SW480 (cell line): ENCODE measurements around the gene SELENOS.

ENCODE experiments used
- DNase-seq: peaks from one replicate; pipeline ENCODE4 v3.0.0-alpha.2; 2016; ENCODE audit warnings: low spot score

The SELENOS gene, protein sequence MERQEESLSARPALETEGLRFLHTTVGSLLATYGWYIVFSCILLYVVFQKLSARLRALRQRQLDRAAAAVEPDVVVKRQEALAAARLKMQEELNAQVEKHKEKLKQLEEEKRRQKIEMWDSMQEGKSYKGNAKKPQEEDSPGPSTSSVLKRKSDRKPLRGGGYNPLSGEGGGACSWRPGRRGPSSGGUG

GRCh38 chr15:101277038-101277822, at the start of gene SELENOS:
SELENOS (minus strand) TSS chr15:101277485; CDS start chr15:101277417, 68 bp downstream.
- peak; percentile 85 for DNase-seq

- DNase-seq: no peak
Observed at GRCh38 chr15:101326462-101327146, 49.3 kb upstream of the SELENOS start.

- no peak for DNase-seq
Observed at GRCh38 chr15:101326026-101326315, 48.7 kb upstream of the SELENOS start.

- no peak for DNase-seq
Observed at GRCh38 chr15:101325263-101326025, 48.2 kb upstream of the SELENOS start.

- DNase-seq: peak; percentile 65
Observed at GRCh38 chr15:101324524-101325177, 47.4 kb upstream of the SELENOS start.

GRCh38 chr15:101323793-101324523, 46.7 kb upstream of the SELENOS start:
- DNase-seq: peak; percentile 89

DNA sequence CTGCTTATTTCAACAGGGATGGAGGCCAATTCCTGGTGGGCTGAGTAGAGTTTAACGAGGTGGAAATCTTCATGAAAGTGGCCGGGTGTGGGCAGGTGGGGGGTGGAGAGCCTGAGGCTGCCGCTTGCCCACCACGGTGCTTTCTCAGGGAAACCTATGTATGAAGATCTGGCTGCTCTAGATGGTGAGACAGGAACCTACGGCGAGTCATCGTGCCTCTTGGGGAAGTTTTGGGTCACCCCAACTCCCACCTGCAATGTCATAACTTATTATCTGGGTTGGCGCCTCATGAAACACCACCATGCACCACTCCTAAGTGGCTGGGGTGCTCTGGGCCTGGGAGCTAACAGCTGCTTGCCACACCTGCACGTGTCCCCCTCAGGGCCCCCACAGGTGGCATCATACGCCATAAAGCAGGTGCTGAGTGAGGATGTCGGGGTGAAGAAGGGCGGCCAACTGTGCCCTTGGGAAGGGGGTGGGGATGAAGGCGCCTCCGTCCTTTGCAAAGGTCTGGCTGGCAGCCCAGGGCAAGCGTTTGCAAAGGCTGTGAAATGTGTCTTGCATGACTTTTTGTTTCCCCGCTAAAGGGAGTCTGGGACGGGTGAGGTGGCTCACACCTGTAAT, 45.7 kb upstream of the SELENOS start:
- no peak for DNase-seq

GRCh38 chr15:101322016-101322695, 44.9 kb upstream of the SELENOS start:
- no peak for DNase-seq

DNA sequence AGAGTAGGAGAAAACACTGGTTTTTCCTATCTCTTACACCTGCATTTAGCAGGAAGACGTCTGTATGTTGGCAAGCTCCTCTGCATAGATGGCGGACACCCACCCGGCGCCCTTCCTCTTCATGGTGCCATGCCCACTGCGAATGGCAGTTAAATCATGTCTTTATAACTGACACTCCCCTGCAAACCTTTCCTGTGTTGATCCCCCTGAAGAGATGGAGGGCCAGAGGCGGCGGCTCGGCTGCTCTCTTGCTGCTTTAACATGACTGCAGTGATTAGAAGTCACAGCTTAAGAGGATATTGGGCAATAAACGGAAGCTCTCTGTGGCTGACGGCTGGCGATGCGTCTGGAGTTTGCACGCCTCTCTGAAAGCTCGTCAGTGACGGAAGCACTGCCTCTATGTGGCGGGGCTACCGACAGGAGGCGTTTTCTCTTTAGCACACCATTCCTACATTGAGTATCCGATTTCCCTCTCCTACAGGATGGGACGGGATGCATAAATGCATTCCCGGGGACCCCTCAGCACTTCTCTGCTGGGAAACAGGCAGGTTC, 43.3 kb upstream of the SELENOS start:
- DNase-seq: peak; percentile 72

- no peak for DNase-seq
Observed at GRCh38 chr15:101318839-101319238, 41.6 kb upstream of the SELENOS start.

- DNase-seq: no peak
Observed at GRCh38 chr15:101318147-101318819, 41.0 kb upstream of the SELENOS start.

- no peak for DNase-seq
Observed at GRCh38 chr15:101317336-101317872, 40.1 kb upstream of the SELENOS start.

DNA sequence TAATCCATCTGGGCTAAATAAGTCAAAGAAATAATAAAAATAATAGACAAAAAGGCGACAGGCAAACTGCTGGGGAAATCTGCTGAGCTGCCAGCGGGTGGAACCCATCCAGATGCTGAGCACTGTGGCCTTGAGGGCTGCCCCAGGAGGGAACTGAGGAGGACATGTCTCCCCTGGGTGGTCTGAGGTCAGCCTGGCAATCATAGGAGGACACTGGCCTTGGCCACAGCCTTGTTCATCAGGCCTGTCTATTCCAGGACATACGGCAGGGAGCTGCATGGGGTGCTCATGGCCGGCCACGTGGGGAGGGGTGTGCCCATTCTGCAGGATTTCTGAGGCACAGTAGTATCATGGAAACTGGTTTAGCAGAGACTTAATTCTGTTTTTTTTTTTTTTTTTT, 39.2 kb upstream of the SELENOS start:
- DNase-seq: no peak

DNA sequence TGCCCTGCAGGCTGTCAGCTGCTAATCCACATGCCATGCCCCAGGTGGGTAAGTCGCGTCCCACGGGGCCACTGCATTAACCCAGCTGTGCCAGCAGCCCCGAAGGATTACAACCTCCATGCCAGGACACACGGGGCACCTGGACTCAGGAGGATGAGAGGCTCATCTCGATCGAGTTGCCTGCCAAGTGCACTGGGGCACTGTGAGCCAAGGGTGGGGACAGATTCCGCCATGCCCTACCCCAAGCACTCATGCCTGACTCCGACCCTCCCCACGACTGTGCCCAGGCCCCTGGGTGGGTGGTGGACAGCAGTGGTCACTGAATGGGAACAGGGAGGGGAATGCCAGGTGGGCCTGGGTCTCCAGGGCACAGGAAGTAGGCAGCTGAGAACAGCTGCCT, 38.5 kb upstream of the SELENOS start:
- DNase-seq: no peak

DNA sequence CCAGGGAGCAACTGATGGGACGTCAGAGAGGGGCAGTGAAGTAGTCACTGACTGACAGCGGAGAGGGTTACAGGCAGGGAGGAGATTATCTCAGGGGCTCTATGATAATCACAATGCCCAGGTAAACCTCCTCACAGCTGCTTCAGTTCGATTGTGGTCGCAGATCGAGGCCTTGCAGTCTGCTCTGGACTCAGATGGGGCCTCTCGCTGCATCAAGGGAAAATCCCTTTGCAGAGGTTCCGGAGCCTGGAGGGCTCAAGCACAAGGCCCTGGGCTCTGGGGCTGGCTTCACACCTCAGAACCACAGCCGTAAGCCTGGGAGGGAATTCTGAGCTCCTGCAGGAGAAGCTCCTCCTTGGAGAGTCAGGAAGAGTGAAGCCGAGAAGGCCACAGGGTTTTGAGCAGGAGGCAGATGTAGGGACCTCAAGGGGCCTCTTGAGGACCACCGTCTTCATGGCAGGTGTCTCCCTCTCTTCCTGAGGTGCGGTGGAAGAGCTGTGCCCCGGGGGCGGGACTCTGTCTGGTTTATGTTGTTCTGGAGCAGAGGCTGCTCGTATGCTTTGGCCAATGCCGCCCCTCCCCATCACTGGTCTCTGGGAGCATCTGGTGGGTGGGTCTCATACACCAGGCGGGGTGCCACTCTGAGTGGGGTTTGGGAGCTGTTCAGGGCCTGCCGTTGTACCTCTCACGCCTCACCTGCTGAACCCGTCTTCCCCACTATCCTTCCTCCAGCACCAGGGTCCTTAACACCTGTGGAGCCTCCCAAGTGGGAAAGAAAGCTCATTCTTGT, 37.2 kb upstream of the SELENOS start:
- no peak for DNase-seq

GRCh38 chr15:101313041-101313761, 35.9 kb upstream of the SELENOS start:
- no peak for DNase-seq

DNA sequence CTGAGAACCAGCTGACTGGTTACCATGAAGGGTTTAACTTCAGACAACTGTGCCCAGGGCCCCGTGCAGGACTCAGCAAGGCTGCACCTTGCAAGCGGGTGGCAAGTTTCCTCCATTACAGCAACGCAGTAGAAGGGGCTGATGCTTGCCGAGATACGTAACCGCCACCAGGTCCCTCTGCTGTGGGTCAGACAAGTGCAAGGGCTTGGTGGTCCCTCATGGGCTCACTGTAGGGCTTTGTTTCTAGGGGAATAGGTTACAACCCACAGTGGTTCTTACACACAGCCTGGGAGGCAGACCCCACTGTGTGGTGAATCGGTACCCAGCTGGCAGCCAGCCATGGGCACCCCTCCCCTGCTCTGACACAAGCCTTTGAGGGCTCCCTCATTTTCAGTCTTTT, 33.2 kb upstream of the SELENOS start:
- no peak for DNase-seq

DNA sequence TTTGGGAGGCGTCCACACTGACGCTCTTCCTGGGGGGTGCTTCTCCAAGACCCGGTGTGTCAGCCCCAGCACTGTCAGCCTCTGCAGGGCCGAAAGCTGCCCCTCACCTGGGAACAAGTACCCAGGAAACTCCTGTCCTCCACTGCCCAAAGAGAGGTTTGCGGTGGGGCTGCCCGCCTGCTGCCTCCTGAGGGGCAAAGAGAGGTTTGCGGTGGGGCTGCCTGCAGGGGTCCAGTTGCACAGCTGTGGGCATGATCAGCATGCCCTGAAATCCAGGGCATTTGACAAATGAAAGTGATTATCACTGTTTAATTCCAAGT, 32.8 kb upstream of the SELENOS start:
- DNase-seq: no peak
